ENCODE data around the gene TSPOAP1. TPM values are rescaled to one million over a fixed set of nuclear protein-coding genes. Genes with fewer than 3 reads are reported as not detected.

TSPOAP1 gene
- total RNA-seq, 2 donors from 2014 or later, result 22.6 to 26.3 TPM

DNA sequence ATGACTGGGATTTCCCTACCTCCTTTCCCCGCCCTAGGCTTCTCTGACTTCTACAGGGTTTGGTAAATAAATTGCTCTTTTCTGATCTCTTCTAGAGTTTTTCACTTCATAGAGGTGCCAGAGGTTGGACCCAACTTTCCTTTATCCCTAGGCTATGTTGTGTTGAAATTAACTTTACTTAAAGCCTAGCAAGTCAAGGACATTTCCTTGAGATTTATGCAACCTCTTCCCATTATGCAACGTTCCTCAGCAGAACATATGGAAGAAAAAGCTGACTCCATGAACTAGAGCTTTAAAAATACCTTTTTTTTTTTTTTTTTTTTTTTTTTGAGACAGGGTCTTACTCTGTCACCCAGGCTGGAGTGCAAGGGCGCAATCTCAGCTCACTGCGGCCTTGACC, 63.3 kb downstream of the TSPOAP1 start:
- Histone ChIP-seq H3K4me1 (ENCODE audit: control insufficient read depth in 1 of 2, low read depth in 2 of 2) (no peaks in the 10 kb centered on the region), H3K36me3 (no peaks in the 10 kb centered on the region), H3K4me3 (no peak overlapping the region), H3K27ac (no peak overlapping the region), H3K9me3 (no peaks in the 10 kb centered on the region), H3K27me3 (replicated peaks; ENCODE audit: insufficient read depth) (peaks cover 2% of the 10 kb centered on the region)
- DNase-seq (ENCODE audit: low spot score) (no peak), ATAC-seq (ENCODE audit: insufficient number of reproducible peaks, low FRiP score, low read depth) (no peak)
- TF ChIP-seq, protein P1, sequence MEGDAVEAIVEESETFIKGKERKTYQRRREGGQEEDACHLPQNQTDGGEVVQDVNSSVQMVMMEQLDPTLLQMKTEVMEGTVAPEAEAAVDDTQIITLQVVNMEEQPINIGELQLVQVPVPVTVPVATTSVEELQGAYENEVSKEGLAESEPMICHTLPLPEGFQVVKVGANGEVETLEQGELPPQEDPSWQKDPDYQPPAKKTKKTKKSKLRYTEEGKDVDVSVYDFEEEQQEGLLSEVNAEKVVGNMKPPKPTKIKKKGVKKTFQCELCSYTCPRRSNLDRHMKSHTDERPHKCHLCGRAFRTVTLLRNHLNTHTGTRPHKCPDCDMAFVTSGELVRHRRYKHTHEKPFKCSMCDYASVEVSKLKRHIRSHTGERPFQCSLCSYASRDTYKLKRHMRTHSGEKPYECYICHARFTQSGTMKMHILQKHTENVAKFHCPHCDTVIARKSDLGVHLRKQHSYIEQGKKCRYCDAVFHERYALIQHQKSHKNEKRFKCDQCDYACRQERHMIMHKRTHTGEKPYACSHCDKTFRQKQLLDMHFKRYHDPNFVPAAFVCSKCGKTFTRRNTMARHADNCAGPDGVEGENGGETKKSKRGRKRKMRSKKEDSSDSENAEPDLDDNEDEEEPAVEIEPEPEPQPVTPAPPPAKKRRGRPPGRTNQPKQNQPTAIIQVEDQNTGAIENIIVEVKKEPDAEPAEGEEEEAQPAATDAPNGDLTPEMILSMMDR (IDR thresholded peaks at IDR 0.05), result no peak

GRCh38 chr17:58264407-58265103, 64.0 kb downstream of the TSPOAP1 start:
- H3K9me3 ChIP-seq, result no peaks in the 10 kb centered on the region
- no peak for DNase-seq (ENCODE audit: low spot score)
- peaks cover 3% of the 10 kb centered on the region for H3K27me3 ChIP-seq (replicated peaks; ENCODE audit: insufficient read depth)
- ATAC-seq (ENCODE audit: insufficient number of reproducible peaks, low FRiP score, low read depth), result no peak
- no peak overlapping the region for H3K4me3 ChIP-seq
- H3K36me3 ChIP-seq, result no peaks in the 10 kb centered on the region
- TF ChIP-seq, protein P1 (IDR thresholded peaks at IDR 0.05), result no peak
- no peak overlapping the region for H3K27ac ChIP-seq
- no peaks in the 10 kb centered on the region for H3K4me1 ChIP-seq (ENCODE audit: control insufficient read depth in 1 of 2, low read depth in 2 of 2)

DNA sequence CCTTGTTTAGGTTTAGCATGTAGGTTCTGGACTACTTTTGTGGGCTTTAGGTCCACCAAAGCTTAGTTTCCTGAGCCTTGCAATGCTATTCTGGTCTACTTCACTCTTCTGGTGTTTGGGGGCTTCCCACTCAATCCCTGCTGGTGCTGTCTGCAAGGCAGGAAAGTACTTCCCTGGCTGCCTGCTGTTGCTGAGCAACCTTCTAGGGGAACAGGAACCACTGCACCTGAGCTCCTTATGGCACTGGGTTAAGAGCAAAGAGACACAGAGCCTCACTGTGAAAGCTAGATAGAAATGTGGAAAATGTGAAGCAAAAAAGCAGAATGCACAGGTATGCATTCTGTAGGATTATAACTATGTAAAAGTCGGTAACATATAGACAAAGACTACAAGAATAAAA, 64.8 kb downstream of the TSPOAP1 start:
- Histone ChIP-seq H3K9me3 (no peaks in the 10 kb centered on the region), H3K4me1 (ENCODE audit: control insufficient read depth in 1 of 2, low read depth in 2 of 2) (no peaks in the 10 kb centered on the region), H3K27ac (no peak overlapping the region), H3K27me3 (replicated peaks; ENCODE audit: insufficient read depth) (peaks cover 3% of the 10 kb centered on the region), H3K36me3 (no peaks in the 10 kb centered on the region), H3K4me3 (no peak overlapping the region)
- DNase-seq (ENCODE audit: low spot score) (no peak), ATAC-seq (ENCODE audit: insufficient number of reproducible peaks, low FRiP score, low read depth) (no peak)
- TF ChIP-seq, protein P1 (IDR thresholded peaks at IDR 0.05), result no peak

DNA sequence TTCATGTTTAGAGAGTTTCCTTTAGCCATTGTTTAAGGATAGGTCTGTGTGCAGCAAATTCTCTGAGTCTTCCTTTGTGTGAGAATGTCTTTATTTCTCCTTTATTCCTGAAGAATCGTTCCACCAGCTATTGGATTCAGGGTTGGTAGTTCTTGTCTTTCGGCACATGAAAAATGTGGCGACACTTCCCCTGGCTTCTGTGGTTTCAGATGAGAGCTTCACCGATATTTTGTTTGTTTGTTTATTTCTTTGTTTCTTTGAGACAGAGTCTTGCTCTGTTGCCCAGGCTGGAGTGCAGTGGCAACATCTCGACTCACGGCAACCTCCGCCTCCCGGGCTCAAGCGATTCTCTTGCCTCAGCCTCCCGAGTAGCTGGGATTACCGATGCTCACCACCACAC, 66.4 kb downstream of the TSPOAP1 start:
- no peaks in the 10 kb centered on the region for H3K36me3 ChIP-seq
- no peak overlapping the region for H3K27ac ChIP-seq
- H3K27me3 ChIP-seq (replicated peaks; ENCODE audit: insufficient read depth), result peaks cover 3% of the 10 kb centered on the region
- no peaks in the 10 kb centered on the region for H3K9me3 ChIP-seq
- ATAC-seq (ENCODE audit: insufficient number of reproducible peaks, low FRiP score, low read depth) (no peak), DNase-seq (ENCODE audit: low spot score) (no peak)
- no peak overlapping the region for H3K4me3 ChIP-seq
- TF ChIP-seq, protein P1 (IDR thresholded peaks at IDR 0.05), result no peak
- H3K4me1 ChIP-seq (ENCODE audit: control insufficient read depth in 1 of 2, low read depth in 2 of 2), result no peaks in the 10 kb centered on the region

DNA sequence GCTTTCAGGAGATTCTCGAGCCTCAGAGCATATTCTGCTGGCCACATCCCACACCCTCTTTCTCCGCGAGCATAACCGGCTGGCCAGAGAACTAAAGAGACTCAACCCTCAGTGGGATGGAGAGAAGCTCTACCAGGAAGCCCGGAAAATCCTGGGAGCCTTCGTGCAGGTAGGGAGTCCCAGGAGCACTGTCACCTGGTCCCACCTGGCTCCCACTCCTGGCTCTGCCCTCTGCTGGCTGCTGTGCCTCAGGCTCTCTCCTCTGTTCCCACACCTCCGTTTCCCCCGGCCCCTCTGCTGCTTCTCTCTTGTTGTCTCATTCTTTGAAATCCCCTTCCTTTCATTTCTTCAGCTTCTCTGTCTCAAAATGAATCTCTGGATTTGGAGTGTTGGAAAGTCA, 73.8 kb downstream of the TSPOAP1 start:
- Histone ChIP-seq H3K27ac (no peak overlapping the region), H3K36me3 (no peaks in the 10 kb centered on the region), H3K27me3 (replicated peaks; ENCODE audit: insufficient read depth) (no peaks in the 10 kb centered on the region), H3K4me1 (ENCODE audit: control insufficient read depth in 1 of 2, low read depth in 2 of 2) (peaks cover 0 to 3% of the 10 kb centered on the region in 2 donors), H3K4me3 (no peak overlapping the region), H3K9me3 (no peaks in the 10 kb centered on the region)
- ATAC-seq (ENCODE audit: insufficient number of reproducible peaks, low FRiP score, low read depth) (no peak), DNase-seq (ENCODE audit: low spot score) (no peak)
- TF ChIP-seq, protein P1 (IDR thresholded peaks at IDR 0.05), result no peak
